PC-3 (cell line): ENCODE data around the gene ELMOD1.

Source experiments
- CTCF ChIP-seq: fragments of 300-600 bp; sonication (generic); conservative IDR thresholded peaks from 2 replicates; pipeline ENCODE4 v1.5.1; 2017; ENCODE audit warnings: antibody characterized with exemption, low read depth, mild to moderate bottlenecking, low read length
- EZH2 ChIP-seq: fragments of 300-600 bp; sonication (generic); IDR thresholded peaks from one replicate; pipeline ENCODE4 v1.6.1; 2017; ENCODE audit warnings: antibody characterized with exemption, mild to moderate bottlenecking, low read length; ENCODE audit not compliant: unreplicated experiment
- EZH2phosphoT487 ChIP-seq: fragments of 300-600 bp; sonication (generic); IDR thresholded peaks from 2 replicates; pipeline ENCODE4 v1.6.1; 2018; ENCODE audit warnings: mild to moderate bottlenecking, antibody characterized with exemption, low read length, borderline replicate concordance

- TF ChIP-seq CTCF (no peak), EZH2phosphoT487 (no peak), EZH2 (no peak)
Observed at GRCh38 chr11:107646783-107647182, 55.8 kb downstream of the ELMOD1 start.
